RPMI8226 (cell line): ENCODE data around the gene TSKS.
A peak's percentile ranks its signal among the peaks of the same experiment; 100 is the strongest.

Experiments
- DNase-seq: peaks from one replicate; pipeline ENCODE4 v3.0.0-alpha.2; 2015

Gene TSKS

GRCh38 chr19:49763230-49763629, at the start of gene TSKS:
TSKS (minus strand) TSS chr19:49763306; CDS start chr19:49763247, 59 bp downstream.
- no peak for DNase-seq

- DNase-seq: no peak
Measured at GRCh38 chr19:49812452-49812996, 49.4 kb upstream of the TSKS start.

- no peak for DNase-seq
Measured at GRCh38 chr19:49811328-49811727, 48.2 kb upstream of the TSKS start.

- DNase-seq: no peak
Measured at GRCh38 chr19:49809941-49810389, 46.9 kb upstream of the TSKS start.

GRCh38 chr19:49809160-49809940, 46.2 kb upstream of the TSKS start:
- peak; percentile 68 for DNase-seq

DNA sequence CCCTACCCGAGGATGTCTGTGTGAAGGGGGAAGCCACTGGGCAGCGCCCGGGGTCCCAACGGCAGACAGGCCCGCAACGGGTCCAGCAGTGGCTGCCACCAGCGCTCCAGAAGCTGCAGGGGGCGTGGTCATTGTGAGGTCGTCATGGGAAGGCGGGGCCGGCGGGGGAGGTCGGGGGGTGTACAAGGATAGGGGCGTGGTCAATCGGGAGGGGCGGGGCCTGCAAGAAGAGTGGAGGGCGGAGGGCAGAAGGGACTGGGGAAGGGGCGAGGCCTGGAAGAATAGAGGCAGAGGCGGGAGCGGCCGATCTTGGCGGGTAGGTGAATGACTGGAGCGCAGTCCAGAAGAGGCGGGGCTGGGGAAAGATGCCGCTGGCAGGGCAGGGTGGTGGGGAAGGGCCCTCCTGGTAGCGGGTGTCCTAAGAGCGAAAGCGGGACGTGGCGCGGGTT, 45.6 kb upstream of the TSKS start:
- peak; percentile 86 for DNase-seq

DNA sequence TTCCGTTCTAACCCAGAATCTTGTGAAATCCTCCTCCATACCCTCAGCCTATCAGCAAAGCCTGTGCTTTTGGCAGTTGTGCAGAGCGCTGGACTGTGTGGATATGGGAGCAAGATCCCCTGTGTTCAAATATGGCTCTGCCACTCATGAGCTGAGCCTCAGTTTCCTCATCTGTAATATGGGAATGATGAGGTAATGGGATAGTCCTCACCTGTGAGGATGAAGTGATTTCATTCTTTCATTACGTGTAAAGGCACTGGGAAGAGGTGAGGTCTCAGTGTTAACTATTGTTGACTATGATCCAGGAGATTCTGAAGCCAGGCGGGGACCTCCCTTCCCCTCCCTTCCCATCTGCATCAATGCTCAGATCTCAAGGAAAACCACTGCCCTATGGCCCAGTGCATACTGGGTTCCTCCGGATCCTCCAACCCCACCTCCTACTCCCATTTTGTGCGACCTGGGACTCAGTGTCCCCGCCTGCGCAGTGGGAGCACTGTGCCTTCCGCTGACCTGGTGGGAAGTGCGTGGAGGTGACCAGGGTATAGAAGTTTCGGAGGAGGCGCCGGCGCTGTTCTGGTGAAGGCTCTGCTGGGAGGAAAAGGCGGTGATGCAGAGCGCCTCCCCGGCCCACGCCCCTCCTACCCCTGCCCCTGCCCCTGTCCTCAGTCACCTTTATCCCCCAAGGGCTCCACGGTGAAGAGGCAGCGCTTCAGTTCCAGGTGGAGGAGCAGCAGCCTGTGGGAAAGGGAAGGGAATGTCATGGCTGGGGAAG, 45.0 kb upstream of the TSKS start:
- no peak for DNase-seq

DNA sequence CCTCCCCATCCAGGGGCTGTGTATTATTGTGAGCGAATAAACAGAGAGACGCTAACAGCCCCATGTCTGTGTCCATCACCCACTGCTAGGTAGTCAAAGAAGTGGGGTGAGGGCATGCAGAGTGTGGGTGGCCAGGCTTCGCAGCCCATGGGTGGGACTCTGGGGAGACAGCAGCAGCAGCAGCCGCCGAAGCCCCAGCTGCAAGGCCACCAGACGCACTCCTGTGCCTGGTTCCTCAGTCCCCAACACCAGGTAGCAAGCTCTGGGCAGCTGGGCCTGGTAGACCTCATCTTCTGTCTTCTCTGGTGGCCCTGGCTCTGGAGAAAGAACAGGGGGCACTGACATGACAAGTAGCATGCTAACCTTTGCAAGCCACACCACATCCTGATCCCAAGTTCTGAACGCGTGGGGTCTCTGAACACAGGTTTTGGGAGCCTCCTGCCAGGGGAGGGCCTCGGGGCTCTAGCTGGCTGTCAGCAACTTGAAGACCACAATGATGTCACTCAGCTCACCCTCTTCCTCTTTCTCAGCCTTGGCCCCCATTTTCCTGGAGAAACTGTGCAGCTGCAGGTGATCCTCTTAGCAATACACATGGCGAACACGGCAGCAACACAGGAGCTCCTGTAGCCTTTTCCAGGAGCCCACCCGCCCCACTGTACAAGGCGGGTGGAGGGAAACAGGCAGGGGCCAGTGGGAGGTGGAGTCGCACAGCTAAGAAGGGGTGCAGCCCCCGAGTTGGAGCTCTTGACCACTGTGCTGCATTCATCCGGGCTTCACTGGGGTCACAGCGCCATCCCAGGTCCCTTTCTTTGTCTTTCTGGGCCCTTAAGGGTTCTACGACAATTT, 44.2 kb upstream of the TSKS start:
- no peak for DNase-seq

DNA sequence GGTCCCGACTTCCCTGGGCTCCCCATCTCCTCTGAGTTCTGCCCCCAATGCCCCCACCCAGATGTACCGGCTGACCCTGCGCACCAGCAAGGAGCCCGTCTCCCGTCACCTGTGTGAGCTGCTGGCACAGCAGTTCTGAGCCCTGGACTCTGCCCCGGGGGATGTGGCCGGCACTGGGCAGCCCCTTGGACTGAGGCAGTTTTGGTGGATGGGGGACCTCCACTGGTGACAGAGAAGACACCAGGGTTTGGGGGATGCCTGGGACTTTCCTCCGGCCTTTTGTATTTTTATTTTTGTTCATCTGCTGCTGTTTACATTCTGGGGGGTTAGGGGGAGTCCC, 43.5 kb upstream of the TSKS start:
- no peak for DNase-seq

DNA sequence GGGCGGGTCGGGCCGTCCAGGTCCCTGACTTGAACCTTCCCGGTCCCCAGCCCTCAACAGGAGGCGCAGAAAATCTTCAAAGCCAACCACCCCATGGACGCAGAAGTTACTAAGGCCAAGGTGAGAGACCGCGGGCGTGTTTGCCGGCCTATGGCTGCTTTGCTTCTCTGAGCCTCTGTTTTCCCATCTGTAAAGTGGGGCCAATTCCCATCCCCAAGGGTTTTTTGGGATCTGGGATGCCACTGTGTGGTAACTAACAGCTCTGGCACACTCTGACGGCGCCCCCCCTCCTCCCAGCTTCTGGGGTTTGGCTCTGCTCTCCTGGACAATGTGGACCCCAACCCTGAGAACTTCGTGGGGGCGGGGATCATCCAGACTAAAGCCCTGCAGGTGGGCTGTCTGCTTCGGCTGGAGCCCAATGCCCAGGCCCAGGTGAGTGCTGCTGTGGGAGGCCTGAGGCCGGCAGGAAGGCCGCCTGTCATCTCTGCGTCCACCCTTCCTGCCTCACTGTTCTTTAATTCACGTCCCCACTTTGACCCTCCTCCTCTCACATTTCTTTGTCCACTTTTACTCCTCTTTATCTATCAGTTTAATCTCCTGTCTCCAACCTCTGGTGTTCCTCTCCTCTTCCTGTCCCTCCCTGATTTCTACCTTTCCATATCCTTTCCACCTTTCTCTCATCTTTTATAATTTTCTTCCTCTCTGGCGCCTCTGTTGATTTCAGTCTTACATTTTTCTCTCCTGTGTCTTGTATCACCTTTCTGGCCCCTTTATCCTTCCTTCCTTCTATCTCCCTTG, 42.9 kb upstream of the TSKS start:
- no peak for DNase-seq

DNA sequence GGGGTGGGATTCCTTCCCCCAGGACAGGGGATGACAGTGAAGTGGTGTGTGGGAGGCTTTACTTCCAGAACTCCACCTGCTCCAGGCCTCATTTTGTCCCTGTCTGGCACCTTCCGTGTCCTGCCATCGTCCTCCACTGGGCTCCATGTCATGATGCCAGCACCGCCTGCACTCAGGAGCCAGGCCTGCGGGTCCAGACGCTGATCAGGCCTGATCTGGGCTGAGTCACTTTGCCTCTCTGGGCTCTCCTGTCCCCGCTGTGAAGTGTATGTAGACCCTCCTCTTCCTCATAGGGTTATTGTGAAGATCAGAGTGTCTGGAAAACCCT, 40.4 kb upstream of the TSKS start:
- DNase-seq: no peak

DNA sequence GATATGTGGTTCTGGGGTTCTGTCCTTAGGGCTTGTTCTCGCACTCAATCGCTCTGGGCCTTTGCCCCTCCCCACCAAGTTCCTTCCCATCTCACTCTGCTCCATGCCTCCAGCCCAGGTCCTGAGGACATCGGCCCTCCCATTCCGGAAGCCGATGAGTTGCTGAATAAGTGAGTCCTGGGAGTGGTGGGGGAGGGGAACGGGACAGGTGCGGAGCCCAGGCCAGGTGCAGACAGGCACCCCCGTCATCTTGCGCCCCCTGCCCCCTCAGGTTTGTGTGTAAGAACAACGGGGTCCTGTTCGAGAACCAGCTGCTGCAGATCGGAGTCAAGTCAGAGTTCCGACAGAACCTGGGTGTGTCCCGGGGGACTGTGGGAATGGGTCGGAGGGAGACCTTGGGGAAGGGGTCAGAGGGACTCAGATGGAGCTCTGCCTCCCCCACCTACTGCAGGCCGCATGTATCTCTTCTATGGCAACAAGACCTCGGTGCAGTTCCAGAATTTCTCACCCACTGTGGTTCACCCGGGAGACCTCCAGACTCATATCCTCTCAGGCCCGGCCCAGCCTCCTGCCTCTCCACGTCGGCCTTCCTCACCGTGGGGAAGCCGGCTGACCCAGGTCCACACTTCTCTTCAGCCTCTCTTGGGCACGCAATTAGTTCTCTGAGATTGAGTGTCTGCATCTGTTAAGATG, 39.9 kb upstream of the TSKS start:
- no peak for DNase-seq

GRCh38 chr19:49801966-49802661, 39.0 kb upstream of the TSKS start:
- no peak for DNase-seq

- no peak for DNase-seq
Measured at GRCh38 chr19:49801401-49801888, 38.3 kb upstream of the TSKS start.

DNA sequence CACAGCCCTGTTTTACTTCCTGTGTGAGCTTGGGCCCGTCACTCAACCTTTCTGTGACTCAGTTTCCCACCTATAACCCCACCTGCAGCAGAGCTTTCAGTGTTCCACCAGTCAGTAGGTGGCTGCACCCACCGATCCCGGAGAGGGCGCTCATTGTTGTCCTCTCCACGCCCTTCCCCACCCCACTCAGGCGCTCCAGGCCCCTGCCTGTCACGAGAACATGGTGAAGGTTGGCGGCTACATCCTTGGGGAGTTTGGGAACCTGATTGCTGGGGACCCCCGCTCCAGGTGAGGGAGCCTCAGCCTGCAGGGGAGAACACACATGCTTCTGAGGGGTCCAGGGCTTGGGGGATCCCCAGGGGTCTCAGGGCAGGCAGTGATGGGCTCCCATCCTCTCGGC, 37.7 kb upstream of the TSKS start:
- no peak for DNase-seq

DNA sequence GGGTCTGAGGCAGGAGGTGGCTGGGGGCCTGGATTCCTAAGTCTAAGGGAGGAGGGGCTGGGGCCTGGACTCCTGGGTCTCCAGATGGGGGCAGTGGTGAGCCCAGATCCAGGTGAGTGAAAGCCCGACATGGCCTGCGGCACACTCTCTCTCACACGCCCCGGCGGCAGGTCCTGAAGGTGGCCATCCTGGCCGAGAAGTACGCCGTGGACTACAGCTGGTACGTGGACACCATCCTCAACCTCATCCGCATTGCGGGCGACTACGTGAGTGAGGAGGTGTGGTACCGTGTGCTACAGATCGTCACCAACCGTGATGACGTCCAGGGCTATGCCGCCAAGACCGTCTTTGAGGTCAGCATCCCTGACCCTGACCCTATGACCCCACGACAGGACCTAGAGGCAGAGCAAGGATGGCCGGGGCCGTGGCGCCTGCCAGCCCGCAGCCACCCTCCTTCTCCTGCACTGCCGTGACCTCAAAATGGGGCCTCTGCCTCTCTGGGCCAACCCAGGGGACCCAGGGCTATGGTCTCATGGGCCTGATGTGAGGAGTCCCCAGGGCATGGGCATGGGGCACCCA, 36.8 kb upstream of the TSKS start:
- no peak for DNase-seq

DNA sequence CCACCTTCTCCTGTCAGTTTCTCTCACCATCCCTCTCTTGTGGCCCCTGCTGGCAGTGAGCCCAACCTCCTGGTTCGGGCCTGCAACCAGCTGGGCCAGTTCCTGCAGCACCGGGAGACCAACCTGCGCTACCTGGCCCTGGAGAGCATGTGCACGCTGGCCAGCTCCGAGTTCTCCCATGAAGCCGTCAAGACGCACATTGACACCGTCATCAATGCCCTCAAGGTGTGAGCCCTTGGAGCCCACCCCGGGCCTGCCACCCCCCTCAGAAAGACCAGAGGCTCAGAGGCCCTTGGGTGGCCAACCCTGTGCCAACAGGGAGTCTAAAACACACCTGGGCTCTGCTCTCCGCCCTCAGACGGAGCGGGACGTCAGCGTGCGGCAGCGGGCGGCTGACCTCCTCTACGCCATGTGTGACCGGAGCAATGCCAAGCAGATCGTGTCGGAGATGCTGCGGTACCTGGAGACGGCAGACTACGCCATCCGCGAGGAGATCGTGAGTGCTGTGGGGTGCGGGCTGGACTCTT, 36.2 kb upstream of the TSKS start:
- no peak for DNase-seq

GRCh38 chr19:49798574-49798973, 35.5 kb upstream of the TSKS start:
- no peak for DNase-seq

- DNase-seq: no peak
Measured at GRCh38 chr19:49795615-49796014, 32.5 kb upstream of the TSKS start.

GRCh38 chr19:49793561-49793840, 30.4 kb upstream of the TSKS start:
- no peak for DNase-seq
